ENCODE results near the gene CACNG7.

DNA sequence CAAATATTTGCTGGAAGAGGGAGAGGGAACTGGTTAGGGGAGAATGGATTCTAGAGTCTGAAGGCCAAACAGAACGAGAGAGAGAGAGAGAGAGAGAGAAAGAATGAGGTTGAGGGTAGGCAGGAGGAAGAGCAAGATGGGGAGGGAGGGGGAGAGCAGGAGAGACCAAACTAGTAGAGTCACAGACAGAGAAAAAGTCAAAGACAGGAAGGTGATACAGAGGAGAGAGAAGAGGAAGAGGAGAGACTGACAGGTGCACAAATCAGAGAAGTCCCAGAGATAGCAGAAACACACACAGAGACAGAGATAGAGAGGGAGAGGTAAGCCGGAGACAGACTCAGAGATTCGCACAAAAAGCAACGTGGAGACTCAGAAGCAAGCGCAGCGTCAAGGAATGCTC, 76.8 kb downstream of the CACNG7 start:
- TF ChIP-seq, protein P1, sequence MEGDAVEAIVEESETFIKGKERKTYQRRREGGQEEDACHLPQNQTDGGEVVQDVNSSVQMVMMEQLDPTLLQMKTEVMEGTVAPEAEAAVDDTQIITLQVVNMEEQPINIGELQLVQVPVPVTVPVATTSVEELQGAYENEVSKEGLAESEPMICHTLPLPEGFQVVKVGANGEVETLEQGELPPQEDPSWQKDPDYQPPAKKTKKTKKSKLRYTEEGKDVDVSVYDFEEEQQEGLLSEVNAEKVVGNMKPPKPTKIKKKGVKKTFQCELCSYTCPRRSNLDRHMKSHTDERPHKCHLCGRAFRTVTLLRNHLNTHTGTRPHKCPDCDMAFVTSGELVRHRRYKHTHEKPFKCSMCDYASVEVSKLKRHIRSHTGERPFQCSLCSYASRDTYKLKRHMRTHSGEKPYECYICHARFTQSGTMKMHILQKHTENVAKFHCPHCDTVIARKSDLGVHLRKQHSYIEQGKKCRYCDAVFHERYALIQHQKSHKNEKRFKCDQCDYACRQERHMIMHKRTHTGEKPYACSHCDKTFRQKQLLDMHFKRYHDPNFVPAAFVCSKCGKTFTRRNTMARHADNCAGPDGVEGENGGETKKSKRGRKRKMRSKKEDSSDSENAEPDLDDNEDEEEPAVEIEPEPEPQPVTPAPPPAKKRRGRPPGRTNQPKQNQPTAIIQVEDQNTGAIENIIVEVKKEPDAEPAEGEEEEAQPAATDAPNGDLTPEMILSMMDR (conservative IDR thresholded peaks at IDR 0.05; ENCODE audit: low read depth, low read length): no peak
- no peak for TF ChIP-seq EZH2 (IDR thresholded peaks at IDR 0.05; ENCODE audit: low read length, unreplicated experiment)

Measured in PC-3 (cell line).